Retinal pigment epithelial cell (primary cell): ENCODE results near the gene SCYL1.

ENCODE experiments used
- DNase-seq: peaks from one replicate; pipeline ENCODE4 v3.0.0-alpha.2; 2010; ENCODE audit warnings: low read depth
- H3K4me3 ChIP-seq: 2 replicates; pipeline ENCODE4 v1.5.1; 2011; ENCODE audit warnings: mild to moderate bottlenecking, low read length, control low read depth, moderate library complexity
- TF ChIP-seq, protein P1 (sequence below): conservative IDR thresholded peaks from 2 replicates; pipeline ENCODE4 v1.5.1; 2011; ENCODE audit warnings: low read depth, low read length, control low read depth, inconsistent platforms

SCYL1 gene

GRCh38 chr11:65538915-65539743, 14.2 kb downstream of the SCYL1 start:
- H3K4me3 ChIP-seq, result no peak overlapping the region

GRCh38 chr11:65539744-65540289, 14.9 kb downstream of the SCYL1 start:
- no peak for DNase-seq
- TF ChIP-seq, protein P1, sequence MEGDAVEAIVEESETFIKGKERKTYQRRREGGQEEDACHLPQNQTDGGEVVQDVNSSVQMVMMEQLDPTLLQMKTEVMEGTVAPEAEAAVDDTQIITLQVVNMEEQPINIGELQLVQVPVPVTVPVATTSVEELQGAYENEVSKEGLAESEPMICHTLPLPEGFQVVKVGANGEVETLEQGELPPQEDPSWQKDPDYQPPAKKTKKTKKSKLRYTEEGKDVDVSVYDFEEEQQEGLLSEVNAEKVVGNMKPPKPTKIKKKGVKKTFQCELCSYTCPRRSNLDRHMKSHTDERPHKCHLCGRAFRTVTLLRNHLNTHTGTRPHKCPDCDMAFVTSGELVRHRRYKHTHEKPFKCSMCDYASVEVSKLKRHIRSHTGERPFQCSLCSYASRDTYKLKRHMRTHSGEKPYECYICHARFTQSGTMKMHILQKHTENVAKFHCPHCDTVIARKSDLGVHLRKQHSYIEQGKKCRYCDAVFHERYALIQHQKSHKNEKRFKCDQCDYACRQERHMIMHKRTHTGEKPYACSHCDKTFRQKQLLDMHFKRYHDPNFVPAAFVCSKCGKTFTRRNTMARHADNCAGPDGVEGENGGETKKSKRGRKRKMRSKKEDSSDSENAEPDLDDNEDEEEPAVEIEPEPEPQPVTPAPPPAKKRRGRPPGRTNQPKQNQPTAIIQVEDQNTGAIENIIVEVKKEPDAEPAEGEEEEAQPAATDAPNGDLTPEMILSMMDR, result peak; percentile 48
- peak overlapping the region; percentile 37 for H3K4me3 ChIP-seq

More at GRCh38 chr11:65538915-65539743, 14.2 kb downstream of the SCYL1 start:
- TF ChIP-seq, protein P1, result no peak
- DNase-seq, result no peak

DNA sequence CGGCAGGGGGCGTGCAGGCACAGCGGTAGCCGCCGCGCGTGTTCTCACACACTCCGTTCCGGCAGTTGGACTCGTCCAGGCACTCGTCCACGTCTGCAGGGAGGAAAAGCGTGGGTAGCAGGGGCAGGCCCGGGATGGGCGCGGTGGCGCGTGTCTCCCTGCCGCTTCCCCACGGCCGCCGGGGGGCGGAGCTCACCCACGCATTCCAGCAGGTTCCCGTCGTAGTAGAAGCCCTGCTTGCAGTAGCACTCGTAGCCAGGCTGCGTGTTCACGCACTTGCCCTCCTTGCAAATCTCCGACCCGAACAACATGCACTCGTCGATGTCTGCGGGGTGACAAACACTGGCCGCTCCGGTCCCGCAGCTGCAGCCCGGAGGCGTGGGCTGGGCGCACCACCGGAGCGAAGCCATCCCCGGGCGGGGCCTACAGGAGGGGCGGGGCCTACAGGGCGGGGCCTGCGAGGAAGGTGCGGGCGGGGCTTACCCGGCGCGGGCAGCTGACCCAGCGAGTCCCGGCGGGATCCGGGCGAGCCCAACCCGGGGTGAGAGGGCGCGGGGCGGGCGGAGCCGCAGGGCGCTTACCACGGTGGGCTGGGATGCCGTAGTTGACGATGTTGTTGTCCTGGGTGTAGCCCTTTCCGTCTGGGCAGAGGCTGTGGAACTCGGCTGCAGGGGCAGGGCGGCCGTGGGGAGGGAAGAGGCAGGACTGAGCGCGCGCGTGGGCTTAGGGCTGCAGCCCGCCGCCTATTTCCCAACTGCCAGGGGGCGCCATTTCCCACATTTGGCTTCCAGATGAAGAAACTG, 15.6 kb downstream of the SCYL1 start:
- H3K4me3 ChIP-seq, result peak overlapping the region; percentile 38
- no peak for DNase-seq
- TF ChIP-seq, protein P1, result peak; percentile 74

GRCh38 chr11:65541093-65541982, 16.5 kb downstream of the SCYL1 start:
- peak overlapping the region; percentile 38 for H3K4me3 ChIP-seq
- TF ChIP-seq, protein P1, result no peak
- no peak for DNase-seq

GRCh38 chr11:65542738-65543390, 18.0 kb downstream of the SCYL1 start:
- DNase-seq, result no peak
- TF ChIP-seq, protein P1, result no peak
- H3K4me3 ChIP-seq, result no peak overlapping the region

- TF ChIP-seq, protein P1, result no peak
- DNase-seq, result no peak
- no peak overlapping the region for H3K4me3 ChIP-seq
These were observed 21.0 kb downstream of the SCYL1 start for GRCh38 chr11:65545853-65546216.
